HepG2 (cell line): ENCODE measurements around the gene RHOT2. TPM values are rescaled to one million over a fixed set of nuclear protein-coding genes. Genes with fewer than 3 reads are reported as not detected.

Experiments used
- ARID3A ChIP-seq: IDR thresholded peaks from 2 replicates; pipeline ENCODE4 v1.6.1; 2012; ENCODE audit warnings: low read depth, low read length, improper control_type of control experiment
- CAMTA2 ChIP-seq: sonication (generic); formaldehyde crosslinking; IDR thresholded peaks from 2 replicates; pipeline ENCODE4 v1.4.0; 2020; ENCODE audit warnings: mild to moderate bottlenecking, missing genetic modification reagents, borderline replicate concordance
- ELF1 ChIP-seq: sonication (generic); formaldehyde crosslinking; IDR thresholded peaks from 2 replicates; pipeline ENCODE4 v1.4.0; 2020; ENCODE audit warnings: missing genetic modification reagents
- FOSL1 ChIP-seq: sonication (generic); formaldehyde crosslinking; IDR thresholded peaks from 2 replicates; pipeline ENCODE4 v1.9.0; 2021; ENCODE audit warnings: missing genetic modification reagents, borderline replicate concordance
- HMGA1 ChIP-seq: sonication (generic); formaldehyde crosslinking; conservative IDR thresholded peaks from 2 replicates; pipeline ENCODE4 v1.4.0; 2020; ENCODE audit warnings: missing genetic modification reagents
- HOMEZ ChIP-seq: IDR thresholded peaks from 2 replicates; pipeline ENCODE4 v1.6.1; 2016; ENCODE audit warnings: low read depth
- HOXA7 ChIP-seq: sonication (generic); formaldehyde crosslinking; IDR thresholded peaks from 2 replicates; pipeline ENCODE4 v1.8.1; 2022; ENCODE audit warnings: mild to moderate bottlenecking, missing genetic modification reagents, moderate library complexity
- KLF16 ChIP-seq, 2 experiments: sonication (generic) in 1 of 2; formaldehyde crosslinking in 1 of 2; IDR thresholded peaks; 2 replicates each; pipeline versions ENCODE4 v1.6.1 to v1.8.0; 2016 to 2023; ENCODE audit warnings: missing genetic modification reagents in 2 of 2, missing compliant biosample characterization in 1 of 2
- KMT2A ChIP-seq: sonication (generic); formaldehyde crosslinking; IDR thresholded peaks from 2 replicates; pipeline ENCODE4 v1.4.0; 2020; ENCODE audit warnings: missing genetic modification reagents
- MAFF ChIP-seq: IDR thresholded peaks from 2 replicates; pipeline ENCODE4 v1.6.1; 2011; ENCODE audit warnings: low read depth, low read length, improper control_type of control experiment
- NFRKB ChIP-seq: fragments of 450-650 bp; IDR thresholded peaks from 2 replicates; pipeline ENCODE4 v1.6.1; 2017
- RBM39 ChIP-seq: fragments of 200-400 bp; formaldehyde crosslinking; IDR thresholded peaks from one replicate; pipeline ENCODE4 v1.6.1; 2018; ENCODE audit warnings: antibody characterized with exemption, mild to moderate bottlenecking, low read depth, low read length; ENCODE audit not compliant: poor library complexity, severe bottlenecking
- RFXAP ChIP-seq: sonication (generic); formaldehyde crosslinking; IDR thresholded peaks from 2 replicates; pipeline ENCODE4 v1.4.0; 2020; ENCODE audit warnings: missing genetic modification reagents, borderline replicate concordance
- ZNF205 ChIP-seq: IDR thresholded peaks from 2 replicates; pipeline ENCODE4 v1.6.1; 2018; ENCODE audit warnings: missing biosample characterization, missing genetic modification reagents
- ZNF446 ChIP-seq: sonication (generic); formaldehyde crosslinking; IDR thresholded peaks from 2 replicates; pipeline ENCODE4 v1.5.0; 2020; ENCODE audit warnings: mild to moderate bottlenecking, missing genetic modification reagents
- ZNF607 ChIP-seq: sonication (generic); formaldehyde crosslinking; IDR thresholded peaks from 2 replicates; pipeline ENCODE4 v1.5.1; 2020; ENCODE audit warnings: missing genetic modification reagents, mild to moderate bottlenecking, borderline replicate concordance
- polyA plus RNA-seq, 8 experiments: library from polyadenylated mRNA; depleted of rRNA in 3 of 8; stranded (reverse) in 7 of 8; unstranded in 1 of 8; fragments of >200 nt; fragmentation: Illumina TruSeq in 4 of 8; extraction: Trizol in 4 of 8; gene quantifications; 2 replicates each; pipeline versions ENCODE4 v1.2.1 to v1.2.3, GENCODE V29; 2011 to 2016; ENCODE audit warnings: low read depth in 4 of 8, missing spikeins in 1 of 8, mixed read lengths in 1 of 8; ENCODE audit not compliant: insufficient read depth in 1 of 8
- total RNA-seq, 5 experiments: library from RNA; depleted of rRNA; stranded (reverse); fragments of >200 nt; fragmentation: Illumina TruSeq; extraction: Trizol; gene quantifications; 2 replicates each; pipeline ENCODE4 v1.2.3, GENCODE V29; 2016; ENCODE audit warnings: low read depth in 1 of 5
- TF ChIP-seq, protein P1 (sequence below): sonication (generic); formaldehyde crosslinking; IDR thresholded peaks from 2 replicates; pipeline ENCODE4 v1.4.0; 2020; ENCODE audit warnings: missing genetic modification reagents, borderline replicate concordance
- TF ChIP-seq, protein P2 (sequence below): sonication (generic); formaldehyde crosslinking; IDR thresholded peaks from 2 replicates; pipeline ENCODE4 v1.5.0; 2020; ENCODE audit warnings: mild to moderate bottlenecking, missing genetic modification reagents, moderate library complexity
- TF ChIP-seq, protein P3 (sequence below): sonication (generic); formaldehyde crosslinking; IDR thresholded peaks from 2 replicates; pipeline ENCODE4 v1.4.0; 2020; ENCODE audit warnings: missing genetic modification reagents

Gene RHOT2
- total and polyA plus RNA-seq, 2 of the 13 experiments (the other 11 are each of a cell fraction or from before 2014, with no cell fraction given): 63.6 to 76.9 TPM

- TF ChIP-seq CAMTA2 (CRISPR knock-in tag) (no peak), RBM39 (peak; percentile 80), ZNF446 (CRISPR knock-in tag) (peak; percentile 70; the same call in 1 of the 2 replicates), NFRKB (no peak), RFXAP (CRISPR knock-in tag) (peak; percentile 72; the same call in 1 of the 2 replicates), KLF16 (CRISPR knock-in tag; IDR thresholded peaks at IDR 0.05) (peak; percentile 78 to 83; a peak in 2 of 4 replicates), ARID3A (no peak), FOSL1 (CRISPR knock-in tag) (no peak), ZNF205 (CRISPR knock-in tag) (no peak), HOMEZ (CRISPR knock-in tag) (no peak), KMT2A (CRISPR knock-in tag) (peak; percentile 68), ZNF607 (peak; percentile 85), HMGA1 (CRISPR knock-in tag) (no peak), MAFF (no peak), ELF1 (peak; percentile 87), HOXA7 (CRISPR knock-in tag) (no peak)
- TF ChIP-seq, protein P1, sequence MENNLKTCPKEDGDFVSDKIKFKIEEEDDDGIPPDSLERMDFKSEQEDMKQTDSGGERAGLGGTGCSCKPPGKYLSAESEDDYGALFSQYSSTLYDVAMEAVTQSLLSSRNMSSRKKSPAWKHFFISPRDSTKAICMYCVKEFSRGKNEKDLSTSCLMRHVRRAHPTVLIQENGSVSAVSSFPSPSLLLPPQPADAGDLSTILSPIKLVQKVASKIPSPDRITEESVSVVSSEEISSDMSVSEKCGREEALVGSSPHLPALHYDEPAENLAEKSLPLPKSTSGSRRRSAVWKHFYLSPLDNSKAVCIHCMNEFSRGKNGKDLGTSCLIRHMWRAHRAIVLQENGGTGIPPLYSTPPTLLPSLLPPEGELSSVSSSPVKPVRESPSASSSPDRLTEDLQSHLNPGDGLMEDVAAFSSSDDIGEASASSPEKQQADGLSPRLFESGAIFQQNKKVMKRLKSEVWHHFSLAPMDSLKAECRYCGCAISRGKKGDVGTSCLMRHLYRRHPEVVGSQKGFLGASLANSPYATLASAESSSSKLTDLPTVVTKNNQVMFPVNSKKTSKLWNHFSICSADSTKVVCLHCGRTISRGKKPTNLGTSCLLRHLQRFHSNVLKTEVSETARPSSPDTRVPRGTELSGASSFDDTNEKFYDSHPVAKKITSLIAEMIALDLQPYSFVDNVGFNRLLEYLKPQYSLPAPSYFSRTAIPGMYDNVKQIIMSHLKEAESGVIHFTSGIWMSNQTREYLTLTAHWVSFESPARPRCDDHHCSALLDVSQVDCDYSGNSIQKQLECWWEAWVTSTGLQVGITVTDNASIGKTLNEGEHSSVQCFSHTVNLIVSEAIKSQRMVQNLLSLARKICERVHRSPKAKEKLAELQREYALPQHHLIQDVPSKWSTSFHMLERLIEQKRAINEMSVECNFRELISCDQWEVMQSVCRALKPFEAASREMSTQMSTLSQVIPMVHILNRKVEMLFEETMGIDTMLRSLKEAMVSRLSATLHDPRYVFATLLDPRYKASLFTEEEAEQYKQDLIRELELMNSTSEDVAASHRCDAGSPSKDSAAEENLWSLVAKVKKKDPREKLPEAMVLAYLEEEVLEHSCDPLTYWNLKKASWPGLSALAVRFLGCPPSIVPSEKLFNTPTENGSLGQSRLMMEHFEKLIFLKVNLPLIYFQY: peak; percentile 88
- TF ChIP-seq, protein P2, sequence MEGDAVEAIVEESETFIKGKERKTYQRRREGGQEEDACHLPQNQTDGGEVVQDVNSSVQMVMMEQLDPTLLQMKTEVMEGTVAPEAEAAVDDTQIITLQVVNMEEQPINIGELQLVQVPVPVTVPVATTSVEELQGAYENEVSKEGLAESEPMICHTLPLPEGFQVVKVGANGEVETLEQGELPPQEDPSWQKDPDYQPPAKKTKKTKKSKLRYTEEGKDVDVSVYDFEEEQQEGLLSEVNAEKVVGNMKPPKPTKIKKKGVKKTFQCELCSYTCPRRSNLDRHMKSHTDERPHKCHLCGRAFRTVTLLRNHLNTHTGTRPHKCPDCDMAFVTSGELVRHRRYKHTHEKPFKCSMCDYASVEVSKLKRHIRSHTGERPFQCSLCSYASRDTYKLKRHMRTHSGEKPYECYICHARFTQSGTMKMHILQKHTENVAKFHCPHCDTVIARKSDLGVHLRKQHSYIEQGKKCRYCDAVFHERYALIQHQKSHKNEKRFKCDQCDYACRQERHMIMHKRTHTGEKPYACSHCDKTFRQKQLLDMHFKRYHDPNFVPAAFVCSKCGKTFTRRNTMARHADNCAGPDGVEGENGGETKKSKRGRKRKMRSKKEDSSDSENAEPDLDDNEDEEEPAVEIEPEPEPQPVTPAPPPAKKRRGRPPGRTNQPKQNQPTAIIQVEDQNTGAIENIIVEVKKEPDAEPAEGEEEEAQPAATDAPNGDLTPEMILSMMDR: peak; percentile 29; the same call in 1 of the 2 replicates
- TF ChIP-seq, protein P3, sequence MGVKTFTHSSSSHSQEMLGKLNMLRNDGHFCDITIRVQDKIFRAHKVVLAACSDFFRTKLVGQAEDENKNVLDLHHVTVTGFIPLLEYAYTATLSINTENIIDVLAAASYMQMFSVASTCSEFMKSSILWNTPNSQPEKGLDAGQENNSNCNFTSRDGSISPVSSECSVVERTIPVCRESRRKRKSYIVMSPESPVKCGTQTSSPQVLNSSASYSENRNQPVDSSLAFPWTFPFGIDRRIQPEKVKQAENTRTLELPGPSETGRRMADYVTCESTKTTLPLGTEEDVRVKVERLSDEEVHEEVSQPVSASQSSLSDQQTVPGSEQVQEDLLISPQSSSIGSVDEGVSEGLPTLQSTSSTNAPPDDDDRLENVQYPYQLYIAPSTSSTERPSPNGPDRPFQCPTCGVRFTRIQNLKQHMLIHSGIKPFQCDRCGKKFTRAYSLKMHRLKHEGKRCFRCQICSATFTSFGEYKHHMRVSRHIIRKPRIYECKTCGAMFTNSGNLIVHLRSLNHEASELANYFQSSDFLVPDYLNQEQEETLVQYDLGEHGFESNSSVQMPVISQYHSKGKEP: no peak
These were observed 18.9 kb upstream of the RHOT2 start, which contains the start of gene WDR90 (continued) for GRCh38 chr16:648781-649589.
